Loucy (cell line): ENCODE results near the gene TBX6.

Experiments
- H2AFZ ChIP-seq: fragments of 200-600 bp; sonication (generic); 2 replicates; pipeline ENCODE4 v1.6.0; 2016; ENCODE audit warnings: antibody characterized with exemption, mild to moderate bottlenecking, low read length, moderate library complexity
- H3F3A ChIP-seq: fragments of 200-600 bp; 2 replicates; pipeline ENCODE4 v1.6.0; 2016; ENCODE audit warnings: antibody characterized with exemption, low read depth, mild to moderate bottlenecking
- H3K27me3 ChIP-seq: fragments of 200-600 bp; sonication (generic); 2 replicates; pipeline ENCODE4 v1.6.1; 2014; ENCODE audit warnings: low read length, mild to moderate bottlenecking; ENCODE audit not compliant: insufficient read depth, poor library complexity, severe bottlenecking
- H3K36me3 ChIP-seq: fragments of 200-600 bp; sonication (generic); 2 replicates; pipeline ENCODE4 v1.6.1; 2016; ENCODE audit warnings: low read length; ENCODE audit not compliant: insufficient read depth
- H3K4me1 ChIP-seq: fragments of 200-600 bp; sonication (generic); 2 replicates; pipeline ENCODE4 v1.5.1; 2014; ENCODE audit warnings: low read length, mild to moderate bottlenecking; ENCODE audit not compliant: insufficient read depth, poor library complexity, severe bottlenecking
- H3K4me2 ChIP-seq: fragments of 200-600 bp; sonication (generic); 2 replicates; pipeline ENCODE4 v1.6.0; 2014; ENCODE audit warnings: antibody characterized with exemption, low read length, low read depth, mild to moderate bottlenecking; ENCODE audit not compliant: poor library complexity, severe bottlenecking
- H3K4me3 ChIP-seq: fragments of 200-600 bp; sonication (generic); 2 replicates; pipeline ENCODE4 v1.5.1; 2014; ENCODE audit warnings: low read length, mild to moderate bottlenecking, mixed read lengths; ENCODE audit not compliant: poor library complexity, severe bottlenecking
- H3K79me2 ChIP-seq: fragments of 200-600 bp; sonication (generic); 2 replicates; pipeline ENCODE4 v1.6.1; 2014; ENCODE audit warnings: low read length; ENCODE audit not compliant: insufficient read depth
- H3K9ac ChIP-seq: fragments of 200-600 bp; sonication (generic); 2 replicates; pipeline ENCODE4 v1.6.0; 2014; ENCODE audit warnings: mild to moderate bottlenecking, low read depth, low read length, moderate library complexity; ENCODE audit not compliant: poor library complexity, severe bottlenecking
- H3K9me2 ChIP-seq: fragments of 200-600 bp; sonication (generic); replicated peaks from 2 replicates; pipeline ENCODE4 v1.6.1; 2016; ENCODE audit warnings: low read depth, low read length, mixed read lengths
- H3K9me3 ChIP-seq: fragments of 200-600 bp; sonication (generic); 2 replicates; pipeline ENCODE4 v1.6.1; 2014; ENCODE audit warnings: mild to moderate bottlenecking, antibody characterized with exemption, low read length, low read depth; ENCODE audit not compliant: insufficient read depth
- H4K20me1 ChIP-seq: fragments of 200-600 bp; sonication (generic); 2 replicates; pipeline ENCODE4 v1.6.0; 2014; ENCODE audit warnings: antibody characterized with exemption, low read length, mild to moderate bottlenecking; ENCODE audit not compliant: insufficient read depth, poor library complexity, severe bottlenecking
- CTCF ChIP-seq: fragments of 200-600 bp; sonication (generic); conservative IDR thresholded peaks from 2 replicates; pipeline ENCODE4 v1.5.1; 2014; ENCODE audit warnings: mild to moderate bottlenecking, antibody characterized with exemption, low read length
- EZH2phosphoT487 ChIP-seq: fragments of 200-600 bp; IDR thresholded peaks from 2 replicates; pipeline ENCODE4 v1.6.1; 2018; ENCODE audit warnings: antibody characterized with exemption, mild to moderate bottlenecking, moderate library complexity, borderline replicate concordance

Gene TBX6

GRCh38 chr16:30090610-30091331 lies 953 bp downstream of the TBX6 start:
- Histone ChIP-seq H3K4me3 (peak overlapping the region; percentile 82), H3F3A (peaks cover 7% of the 10 kb centered on the region; the same call in 1 of the 2 replicates), H2AFZ (no peak overlapping the region)

GRCh38 chr16:30088832-30089624 lies 2.7 kb downstream of the TBX6 start:
- Histone ChIP-seq H3K4me1 (peaks cover 22% of the 10 kb centered on the region), H3K9ac (no peak overlapping the region), H3K27me3 (no peaks in the 10 kb centered on the region), H3K4me2 (no peak overlapping the region), H3K9me2 (no peaks in the 10 kb centered on the region), H4K20me1 (no peaks in the 10 kb centered on the region), H2AFZ (no peak overlapping the region), H3K79me2 (no peaks in the 10 kb centered on the region), H3F3A (peaks cover 7% of the 10 kb centered on the region; the same call in 1 of the 2 replicates), H3K4me3 (no peak overlapping the region), H3K9me3 (no peaks in the 10 kb centered on the region), H3K36me3 (peaks cover 16% of the 10 kb centered on the region; the same call in 1 of the 2 replicates)
- TF ChIP-seq EZH2phosphoT487 (no peak), CTCF (no peak)

More at GRCh38 chr16:30090610-30091331, 953 bp downstream of the TBX6 start:
- Histone ChIP-seq H3K27me3 (no peaks in the 10 kb centered on the region), H3K79me2 (no peaks in the 10 kb centered on the region), H3K9me2 (no peaks in the 10 kb centered on the region), H3K36me3 (peaks cover under 1% of the 10 kb centered on the region; the same call in 1 of the 2 replicates), H3K4me1 (peaks cover 22% of the 10 kb centered on the region), H3K9ac (peak overlapping the region; percentile 66), H4K20me1 (no peaks in the 10 kb centered on the region), H3K9me3 (no peaks in the 10 kb centered on the region), H3K4me2 (peak overlapping the region; percentile 91)
- TF ChIP-seq CTCF (no peak), EZH2phosphoT487 (no peak)

- Histone ChIP-seq H3K4me3 (no peak overlapping the region), H3F3A (peaks cover 7% of the 10 kb centered on the region; the same call in 1 of the 2 replicates), H3K9me3 (no peaks in the 10 kb centered on the region), H3K27me3 (no peaks in the 10 kb centered on the region), H3K4me2 (no peak overlapping the region), H3K36me3 (peaks cover 23% of the 10 kb centered on the region; the same call in 1 of the 2 replicates), H3K9me2 (no peaks in the 10 kb centered on the region), H3K4me1 (peaks cover 22% of the 10 kb centered on the region), H3K79me2 (no peaks in the 10 kb centered on the region), H3K9ac (no peak overlapping the region), H4K20me1 (no peaks in the 10 kb centered on the region), H2AFZ (no peak overlapping the region)
- no peak for TF ChIP-seq CTCF
- no peak for TF ChIP-seq EZH2phosphoT487
Measured at GRCh38 chr16:30088237-30088831, 3.4 kb downstream of the TBX6 start.
